Pons (tissue), 1 donor: ENCODE data around the gene NFILZ.
A peak's percentile ranks its signal among the peaks of the same experiment; 100 is the strongest.
"Not testable (repeated sequence)": the region's sequence is repeated elsewhere in the genome, so short reads cannot be mapped to it uniquely, and the experiment has no call there.

Experiments
- DNase-seq: peaks from one replicate; pipeline ENCODE4 v3.0.0-alpha.2; 2016; ENCODE audit warnings: low spot score

The NFILZ gene

GRCh38 chr19:8611391-8611876 is 19.0 kb upstream of the NFILZ start:
- DNase-seq, result no peak

DNA sequence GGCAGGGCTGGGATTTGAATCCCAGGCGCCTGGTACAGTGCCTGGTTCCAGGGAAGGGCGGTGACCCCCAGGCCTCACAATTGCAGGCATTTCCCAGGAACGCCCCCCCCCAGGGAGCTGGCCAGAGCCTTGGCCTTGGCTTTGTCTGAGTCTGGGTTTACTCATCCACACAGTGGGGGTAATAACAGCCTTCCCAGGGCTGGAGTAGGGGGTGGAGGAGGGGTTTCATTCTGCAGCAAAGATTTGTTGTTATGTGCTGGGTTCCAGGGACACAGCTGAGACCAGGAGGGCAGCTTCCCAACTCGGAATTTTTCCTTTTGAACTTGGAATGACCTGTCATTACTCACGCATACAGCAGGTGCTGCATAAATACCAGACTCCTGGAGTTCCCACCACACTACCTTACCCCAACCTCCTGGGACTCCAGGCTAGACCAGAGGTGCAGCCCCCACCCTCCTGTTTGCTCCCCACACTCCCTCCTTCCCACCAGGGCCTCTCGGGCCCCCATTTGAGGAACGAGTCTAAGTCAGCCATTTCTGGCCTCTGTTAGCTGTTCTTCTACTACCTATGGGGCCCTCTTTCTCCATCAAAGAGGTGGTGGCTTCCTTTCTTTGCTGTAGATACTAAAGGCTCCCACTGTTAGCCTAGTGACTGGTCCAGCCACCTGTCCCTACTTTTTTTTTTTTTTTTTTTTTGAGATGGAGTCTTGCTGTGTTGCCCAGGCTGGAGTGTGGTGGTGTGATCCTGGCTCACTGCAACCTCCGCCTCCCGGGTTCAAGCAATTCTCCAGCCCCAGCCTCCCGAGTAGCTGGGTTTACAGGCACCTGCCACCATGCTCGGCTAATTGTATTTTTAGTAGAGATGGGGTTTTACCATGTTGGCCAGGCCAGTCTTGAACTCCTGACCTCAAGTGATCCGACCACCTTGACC is 18.3 kb upstream of the NFILZ start:
- DNase-seq, result no peak

DNA sequence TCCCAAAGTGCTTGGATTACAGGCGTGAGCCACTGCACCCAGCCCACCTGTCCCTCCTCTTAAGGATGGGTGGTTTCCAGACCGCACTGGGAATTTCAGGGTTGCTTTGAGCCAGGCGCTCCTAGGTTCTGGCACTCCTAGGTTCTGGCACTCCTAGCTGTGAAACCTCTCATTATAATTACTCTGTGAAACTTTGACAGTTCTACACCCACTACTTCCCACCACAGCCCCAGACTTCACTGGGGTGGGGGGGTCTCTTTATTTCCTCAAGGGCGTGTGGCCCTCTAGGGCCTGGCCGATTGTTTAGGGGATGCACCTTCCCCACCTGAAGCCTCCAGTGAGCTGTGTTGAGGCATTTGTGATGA is 17.6 kb upstream of the NFILZ start:
- no peak for DNase-seq

- DNase-seq, result no peak
Observed at GRCh38 chr19:8614455-8614854, 16.0 kb upstream of the NFILZ start.

DNA sequence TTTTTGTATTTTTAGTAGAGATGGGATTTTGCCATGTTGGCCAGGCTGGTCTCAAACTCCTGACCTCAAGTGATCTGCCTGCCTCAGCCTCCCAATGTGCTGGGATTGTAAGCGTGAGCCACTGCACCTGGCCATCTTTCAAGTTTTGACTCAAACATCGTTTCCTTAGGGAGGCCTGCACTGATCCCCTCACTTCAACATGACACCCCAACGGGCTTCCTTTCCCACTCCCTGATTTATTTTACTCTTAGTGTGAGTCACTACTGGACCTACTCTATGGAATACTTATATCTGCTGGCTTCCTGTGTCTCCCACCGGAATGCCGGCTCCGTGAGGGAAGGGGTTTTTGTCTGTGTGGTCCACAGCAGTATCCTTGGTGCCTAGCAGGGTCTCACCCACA is 15.4 kb upstream of the NFILZ start:
- no peak for DNase-seq

DNA sequence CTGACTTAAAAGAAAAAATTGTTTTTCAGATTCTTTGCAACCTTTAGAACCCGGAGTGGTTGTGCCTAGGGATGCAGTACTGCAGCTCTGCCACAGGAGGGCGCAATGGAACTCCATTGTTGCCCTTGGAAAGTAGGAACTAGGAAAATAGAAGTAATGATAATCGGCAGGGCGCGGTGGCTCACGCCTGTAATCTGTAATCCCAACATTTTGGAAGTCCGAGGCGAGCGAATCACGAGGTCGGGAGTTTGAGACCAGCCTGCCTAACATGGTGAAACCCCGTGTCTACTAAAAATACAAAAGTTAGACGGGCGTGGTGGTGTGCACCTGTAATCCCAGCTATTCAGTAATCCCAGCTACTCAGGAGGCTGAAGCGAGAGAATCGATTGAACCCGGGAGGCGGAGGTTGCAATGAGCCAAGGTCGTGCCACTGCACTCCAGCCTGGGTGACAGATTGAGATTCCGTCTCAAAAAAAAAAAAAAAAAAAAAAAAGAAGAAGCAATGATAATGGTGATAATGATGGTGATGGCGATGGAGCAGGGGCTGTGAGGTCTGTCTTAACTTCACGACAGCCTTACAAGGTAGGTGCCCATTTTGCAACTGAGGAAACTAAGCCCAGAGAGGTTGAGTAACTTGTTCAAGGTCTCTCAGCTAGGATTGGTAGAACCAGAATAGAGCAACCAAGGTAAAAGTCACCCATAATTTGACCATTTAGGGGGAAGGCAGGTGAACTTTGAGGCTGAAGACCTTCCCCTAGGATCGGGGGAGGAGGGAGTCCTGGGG is 14.4 kb upstream of the NFILZ start:
- no peak for DNase-seq

- DNase-seq, result no peak
Observed at GRCh38 chr19:8616861-8617260, 13.6 kb upstream of the NFILZ start.

DNA sequence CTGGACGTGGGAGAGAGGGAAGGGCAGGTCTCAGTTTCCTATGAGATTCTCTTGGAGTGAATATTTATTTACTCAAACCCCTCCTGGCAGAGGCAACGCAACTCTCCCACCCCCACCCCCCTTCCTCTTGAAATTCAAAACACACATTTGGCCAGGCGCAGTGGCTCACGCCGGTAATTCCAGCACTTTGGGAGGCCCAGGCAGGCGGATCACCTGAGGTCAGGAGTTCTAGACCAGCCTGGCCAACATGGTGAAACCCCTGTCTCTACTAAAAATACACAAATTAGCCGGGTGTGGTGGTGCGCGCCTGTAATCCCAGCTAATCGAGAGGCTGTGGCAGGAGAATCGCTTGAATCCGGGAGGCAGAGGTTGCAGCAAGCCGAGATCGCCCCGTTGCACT is 13.1 kb upstream of the NFILZ start:
- not testable (repeated sequence) for DNase-seq

DNA sequence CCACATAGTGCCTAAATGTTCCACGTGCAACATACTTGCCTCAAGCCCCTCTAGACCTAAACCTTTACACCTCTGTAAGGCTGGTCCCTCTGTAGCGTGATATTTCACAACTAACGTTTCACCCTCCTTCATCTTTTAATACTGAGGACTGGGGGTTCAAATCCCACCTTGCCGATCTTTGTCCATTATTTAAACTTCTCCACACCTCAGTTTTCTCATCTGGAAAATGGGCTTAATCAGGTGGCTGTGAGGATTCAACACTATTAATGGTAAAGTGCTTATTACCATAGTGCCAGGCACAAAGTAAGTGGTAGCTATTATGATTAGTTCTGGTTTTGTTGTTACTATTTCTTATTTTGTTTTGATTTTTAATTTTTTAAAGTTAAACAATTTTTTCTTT is 12.4 kb upstream of the NFILZ start:
- no peak for DNase-seq

DNA sequence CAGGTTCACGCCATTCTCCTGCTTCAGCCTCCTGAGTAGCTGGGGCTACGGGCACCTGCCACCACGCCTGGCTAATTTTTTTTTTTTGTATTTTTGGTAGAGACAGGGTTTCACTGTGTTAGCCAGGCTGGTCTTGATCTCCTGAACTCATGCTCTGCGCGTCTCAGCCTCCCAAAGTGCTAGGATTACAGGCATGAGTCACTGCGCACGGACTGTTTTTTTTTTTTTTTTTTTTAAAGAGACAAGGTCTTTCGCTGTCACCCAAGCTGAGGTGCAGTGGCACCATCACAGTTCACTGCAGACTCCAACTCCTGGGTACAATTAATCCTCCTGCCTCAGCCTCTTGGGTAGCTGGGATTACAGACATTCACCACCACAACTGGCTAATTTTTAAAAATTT is 11.7 kb upstream of the NFILZ start:
- no peak for DNase-seq

DNA sequence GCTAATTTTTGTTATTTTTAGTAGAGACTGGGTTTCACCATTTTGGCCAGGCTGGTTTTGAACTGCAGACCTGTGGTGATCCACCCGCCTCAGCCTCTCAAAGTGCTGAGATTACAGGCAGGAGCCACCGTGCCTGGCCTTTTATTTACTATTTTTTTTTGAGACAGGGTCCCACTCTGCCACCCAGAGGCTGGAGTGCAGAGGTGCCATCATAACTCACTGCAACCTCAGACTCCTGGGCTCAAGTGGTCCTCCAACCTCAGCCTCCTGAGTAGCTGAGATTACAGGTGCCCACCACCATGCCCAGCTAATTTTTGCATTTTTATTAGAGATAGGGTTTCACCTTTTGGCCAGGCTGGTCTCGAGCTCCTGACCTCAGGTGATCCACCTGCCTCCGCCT is 7.5 kb upstream of the NFILZ start:
- not testable (repeated sequence) for DNase-seq

DNA sequence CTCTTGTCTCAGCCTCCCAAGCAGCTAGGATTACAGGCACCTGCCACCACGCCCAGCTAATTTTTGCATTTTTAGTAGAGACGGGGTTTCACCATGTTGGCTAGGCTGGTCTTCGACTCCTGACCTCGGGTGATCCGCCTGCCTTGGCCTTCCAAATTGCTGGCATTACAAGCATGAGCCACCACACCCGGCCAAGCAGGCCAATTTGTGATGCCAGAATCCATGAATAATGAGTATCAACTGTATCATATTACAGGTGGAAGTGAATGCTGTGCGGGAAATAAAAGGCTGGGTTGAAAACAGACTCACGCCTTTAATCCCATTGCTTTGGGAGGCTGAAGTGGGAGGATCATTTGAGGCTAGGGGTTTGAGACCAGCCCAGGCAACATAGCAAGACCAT is 3.6 kb upstream of the NFILZ start:
- no peak for DNase-seq

DNA sequence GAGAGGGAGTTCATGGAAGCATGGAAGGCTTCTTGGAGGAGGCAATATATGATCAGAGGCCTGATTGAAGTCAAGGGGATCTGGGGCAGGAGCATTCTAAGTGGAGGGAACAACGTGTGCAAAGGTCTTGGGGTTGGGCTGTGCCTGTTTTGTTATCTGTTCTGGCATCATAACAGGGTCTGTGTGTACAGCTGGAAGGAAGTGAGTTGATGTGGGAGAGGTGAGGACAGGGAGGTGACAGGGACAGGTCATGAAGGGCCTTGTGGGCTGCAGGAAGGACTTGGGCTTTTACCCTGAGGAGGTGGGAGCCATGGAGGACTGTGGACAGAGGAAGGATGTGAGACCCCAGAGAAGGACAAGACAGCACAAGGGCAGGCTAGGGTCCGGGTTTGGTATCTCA is 1.2 kb upstream of the NFILZ start:
- no peak for DNase-seq

DNA sequence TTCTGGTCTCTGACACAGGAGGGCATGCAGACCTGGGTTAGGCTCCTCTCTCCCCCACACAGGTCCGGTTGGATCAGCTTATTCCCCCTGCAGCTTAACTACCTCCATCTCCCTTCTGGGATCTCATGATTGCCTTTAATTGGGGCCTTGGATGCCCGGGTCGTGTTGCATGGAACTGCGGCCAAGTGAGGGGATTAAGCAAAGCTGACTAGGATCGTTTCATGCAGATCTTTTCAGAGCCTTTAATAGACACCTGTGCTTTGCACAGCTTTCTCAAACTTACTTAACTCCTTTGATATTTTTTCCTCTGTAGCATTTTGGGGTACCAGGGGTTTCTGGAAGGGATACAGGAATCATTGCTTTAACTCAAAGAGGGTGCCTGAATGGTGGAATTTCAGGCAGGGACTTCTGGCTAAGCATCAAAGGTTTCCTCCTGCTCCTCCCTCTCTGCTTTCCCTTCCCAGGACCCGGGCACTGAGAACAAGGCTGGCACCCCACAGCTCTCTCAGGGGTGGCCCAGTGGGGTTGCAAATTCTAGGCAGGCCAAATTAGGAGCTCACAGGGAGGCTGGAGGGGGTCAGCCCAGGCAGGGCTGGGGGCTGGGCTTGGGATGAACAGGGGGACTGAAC is 477 bp downstream of the NFILZ start:
- no peak for DNase-seq

DNA sequence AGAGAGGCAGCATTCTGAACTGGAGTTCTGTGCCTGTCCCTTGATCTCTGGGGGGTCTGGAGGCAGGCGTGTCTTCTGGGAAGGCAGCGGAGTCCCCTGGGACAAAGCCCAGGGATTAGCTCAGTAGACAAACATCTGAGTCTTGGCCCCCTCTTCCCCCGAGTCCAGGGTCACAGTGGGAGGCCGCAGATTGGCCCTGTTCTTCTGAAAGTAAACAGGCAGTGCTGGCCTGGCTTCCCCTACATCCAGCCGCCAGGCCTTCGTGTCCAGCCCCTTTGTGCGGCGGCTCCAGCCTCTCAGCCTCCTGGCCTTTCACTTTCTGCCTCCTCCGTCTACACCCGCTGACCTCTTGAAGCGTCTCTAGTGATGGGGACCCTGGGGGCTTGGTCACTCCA is 989 bp downstream of the NFILZ start:
- no peak for DNase-seq

DNA sequence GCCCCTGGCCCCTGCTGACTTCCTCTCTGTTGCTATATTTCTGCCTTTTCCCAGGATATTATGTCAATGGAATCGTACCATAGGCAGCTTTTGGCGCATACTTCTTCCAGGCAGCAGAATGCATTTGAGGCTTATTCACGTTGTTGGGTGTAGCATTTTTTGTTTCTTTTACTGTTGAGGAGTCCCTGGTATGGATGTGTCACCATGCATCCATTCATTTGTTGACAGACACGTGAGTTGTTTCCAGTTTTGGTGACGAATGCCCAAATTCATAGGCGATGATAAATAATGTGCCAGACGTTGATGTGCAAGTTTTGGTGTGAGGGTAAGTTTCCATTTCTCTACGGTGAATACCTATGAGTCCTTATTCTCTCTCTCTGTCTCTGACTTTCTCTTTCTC is 5.0 kb downstream of the NFILZ start:
- no peak for DNase-seq

DNA sequence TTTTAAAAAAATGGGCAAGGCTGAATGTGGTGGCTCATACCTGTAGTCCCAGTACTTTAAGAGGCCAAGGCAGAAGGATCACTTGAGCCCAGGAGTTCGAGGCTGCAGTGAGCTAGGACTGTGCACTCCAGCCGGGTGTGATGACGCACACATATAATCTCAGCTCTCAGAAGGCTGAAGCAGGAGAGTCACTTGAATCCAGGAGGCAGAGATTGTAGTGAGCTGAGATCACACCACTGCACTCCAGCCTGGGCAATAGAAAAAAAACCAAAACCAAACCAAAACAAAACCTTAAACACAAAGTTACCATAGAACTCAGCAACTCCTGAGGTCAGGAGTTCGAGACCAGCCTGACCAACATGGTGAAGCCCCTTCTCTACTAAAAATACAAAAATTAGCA is 6.6 kb downstream of the NFILZ start:
- not testable (repeated sequence) for DNase-seq

DNA sequence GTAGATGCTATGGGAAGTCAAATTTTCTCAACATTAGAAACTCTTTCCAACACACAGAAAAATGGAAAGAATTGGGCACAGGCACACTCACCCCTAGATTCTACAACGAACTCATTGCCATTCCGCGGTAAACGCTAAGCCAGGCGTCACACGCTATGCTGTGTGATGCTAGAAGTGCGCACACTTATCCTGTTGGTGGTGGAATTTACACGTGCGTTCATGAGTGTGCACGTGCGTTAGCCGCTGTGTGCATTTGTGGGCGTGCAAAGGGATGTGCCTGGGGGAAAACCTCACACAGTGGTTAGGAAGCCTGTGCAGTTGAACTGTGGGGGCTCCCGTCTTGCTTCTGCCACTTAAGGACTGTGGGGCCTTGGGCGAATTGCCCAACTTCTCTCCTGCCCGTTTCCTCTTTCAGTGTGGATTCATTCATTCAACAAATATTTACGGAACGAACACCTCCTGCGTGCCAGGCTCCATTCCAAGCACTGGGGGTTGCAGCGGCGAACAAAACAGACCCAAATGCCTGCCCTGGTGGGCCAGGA is 7.7 kb downstream of the NFILZ start:
- DNase-seq, result peak; percentile 38

GRCh38 chr19:8639821-8640401 is 9.5 kb downstream of the NFILZ start:
- no peak for DNase-seq

GRCh38 chr19:8640402-8641004 is 10.1 kb downstream of the NFILZ start:
- DNase-seq, result peak; percentile 70

DNA sequence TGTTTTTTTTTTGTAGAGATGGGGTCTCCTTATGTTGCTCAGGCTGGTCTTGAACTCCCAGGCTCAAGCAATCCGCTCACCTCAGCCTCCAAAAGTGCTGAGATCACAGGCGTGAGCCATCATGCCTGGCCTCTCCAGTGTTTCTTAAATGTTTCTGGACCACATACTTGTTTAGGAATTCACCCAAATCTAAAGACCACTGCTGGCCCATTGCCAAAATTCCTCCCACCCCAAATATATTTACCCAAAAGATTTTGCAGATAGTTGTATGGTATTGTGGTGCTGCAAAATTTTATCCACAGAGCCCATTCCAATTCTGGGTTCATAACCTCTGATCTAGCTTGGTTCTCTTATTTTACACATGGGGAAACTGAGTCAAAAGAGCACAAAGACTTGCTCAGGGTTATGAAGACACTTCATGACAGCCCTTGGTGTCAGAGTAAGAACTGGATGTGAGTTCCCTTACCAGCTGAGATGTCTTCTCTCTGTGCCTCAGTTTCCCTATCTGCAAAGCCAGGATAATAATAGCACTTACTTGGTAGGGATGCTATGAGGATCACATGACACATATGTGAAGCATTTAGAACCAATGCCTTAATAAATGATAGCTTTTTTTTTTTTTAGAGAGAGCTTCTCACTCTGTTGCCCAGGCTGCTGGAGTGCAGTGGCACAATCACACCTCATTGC is 10.9 kb downstream of the NFILZ start:
- no peak for DNase-seq
